GM12891 (cell line): ENCODE measurements around the gene B3GNT9.
A peak's percentile ranks its signal among the peaks of the same experiment; 100 is the strongest.

Source experiments
- PAX5 ChIP-seq: IDR thresholded peaks from 2 replicates; pipeline ENCODE4 v1.6.1; 2011; ENCODE audit warnings: low read length, moderate library complexity, mild to moderate bottlenecking; ENCODE audit not compliant: insufficient read depth, severe bottlenecking
- POLR2A ChIP-seq: IDR thresholded peaks from 2 replicates; pipeline ENCODE4 v1.6.1; 2011; ENCODE audit warnings: low read depth, low read length, control low read depth
- POLR2AphosphoS5 ChIP-seq: IDR thresholded peaks from 2 replicates; pipeline ENCODE4 v1.6.1; 2011; ENCODE audit warnings: low read depth, low read length, control low read depth
- POU2F2 ChIP-seq: IDR thresholded peaks from 2 replicates; pipeline ENCODE4 v1.6.1; 2011; ENCODE audit warnings: low read depth, mild to moderate bottlenecking, control low read depth, low read length, moderate library complexity
- SPI1 ChIP-seq: IDR thresholded peaks from 2 replicates; pipeline ENCODE4 v1.6.1; 2011; ENCODE audit warnings: low read depth, low read length, control low read depth
- TAF1 ChIP-seq: IDR thresholded peaks from 2 replicates; pipeline ENCODE4 v1.6.1; 2011; ENCODE audit warnings: low read depth, low read length, control low read depth

GRCh38 chr16:67183284-67183626 is 32.5 kb upstream of the B3GNT9 start:
- TF ChIP-seq POLR2A (no peak), POLR2AphosphoS5 (no peak), TAF1 (no peak), SPI1 (0 out of 2 replicates have a peak, but pooled peaks have one; percentile 3), PAX5 (no peak), POU2F2 (no peak)
